Ishikawa (cell line): ENCODE data around the gene TTLL12.

Experiments used
- CEBPB ChIP-seq: IDR thresholded peaks from 2 replicates; pipeline ENCODE4 v1.6.1; 2012
- EGR1 ChIP-seq: IDR thresholded peaks from 2 replicates; pipeline ENCODE4 v1.6.1; 2012
- EP300 ChIP-seq: IDR thresholded peaks from 2 replicates; pipeline ENCODE4 v1.6.1; 2012; ENCODE audit warnings: borderline replicate concordance
- FOXM1 ChIP-seq: IDR thresholded peaks from 2 replicates; pipeline ENCODE4 v1.6.1; 2012; ENCODE audit warnings: low read depth, borderline replicate concordance
- MAX ChIP-seq: IDR thresholded peaks from 2 replicates; pipeline ENCODE4 v1.6.1; 2012
- NFIC ChIP-seq: IDR thresholded peaks from 2 replicates; pipeline ENCODE4 v1.6.1; 2012
- RAD21 ChIP-seq: IDR thresholded peaks from 2 replicates; pipeline ENCODE4 v1.6.1; 2012; ENCODE audit warnings: low read depth
- REST ChIP-seq: IDR thresholded peaks from 2 replicates; pipeline ENCODE4 v1.6.1; 2012; ENCODE audit warnings: low read depth, mild to moderate bottlenecking
- TAF1 ChIP-seq: IDR thresholded peaks from 2 replicates; pipeline ENCODE4 v1.6.1; 2012; ENCODE audit warnings: low read depth, mild to moderate bottlenecking
- TCF12 ChIP-seq: IDR thresholded peaks from 2 replicates; pipeline ENCODE4 v1.6.1; 2012; ENCODE audit warnings: low read depth
- YY1 ChIP-seq: IDR thresholded peaks from 2 replicates; pipeline ENCODE4 v1.6.1; 2012; ENCODE audit warnings: low read depth
- ZBTB7A ChIP-seq: IDR thresholded peaks from 2 replicates; pipeline ENCODE4 v1.6.1; 2012; ENCODE audit warnings: low read depth

GRCh38 chr22:43222987-43223386 lies 36.1 kb upstream of the TTLL12 start:
- no peak for TF ChIP-seq FOXM1
- no peak for TF ChIP-seq ZBTB7A
- no peak for TF ChIP-seq RAD21
- TF ChIP-seq CEBPB = no peak
- no peak for TF ChIP-seq MAX
- no peak for TF ChIP-seq TCF12
- no peak for TF ChIP-seq EP300
- no peak for TF ChIP-seq EGR1
- no peak for TF ChIP-seq TAF1
- TF ChIP-seq REST = no peak
- TF ChIP-seq NFIC = no peak
- no peak for TF ChIP-seq YY1
